Fibroblast of lung (primary cell): ENCODE results near the gene DUSP5.

ENCODE experiments used
- CTCF ChIP-seq, 2 donors: IDR thresholded peaks in 1 of 2; conservative IDR thresholded peaks in 1 of 2; 1 replicate in 1 of 2; 2 replicates in 1 of 2; pipeline ENCODE4 v1.5.1; 2011 to 2012; ENCODE audit warnings: low read length in 2 of 2, control low read depth in 1 of 2, inconsistent platforms in 1 of 2, low read depth in 1 of 2, mild to moderate bottlenecking in 1 of 2
- EZH2 ChIP-seq: IDR thresholded peaks from 2 replicates; pipeline ENCODE4 v1.5.1; 2012; ENCODE audit warnings: low read length, control low read depth, mild to moderate bottlenecking; ENCODE audit errors: missing control alignments

GRCh38 chr10:110475722-110476515 lies 21.8 kb upstream of the DUSP5 start:
- TF ChIP-seq CTCF (conservative IDR thresholded peaks at IDR 0.05 in 1 of 2, IDR thresholded peaks at IDR 0.05 in 1 of 2; ENCODE audit: low read depth in 1 of 2, low read length in 2 of 2): no peak
- no peak for TF ChIP-seq EZH2
